Stimulated activated CD8-positive, alpha-beta memory T cell treated with anti-CD3 and anti-CD28 coated beads, Interleukin-2, amount 100 ng/mL, for 1 hour (primary cell): Measurements from ENCODE around the gene HOXC13.

ENCODE experiments used
- DNase-seq, 2 donors: peaks; one replicate each; pipeline ENCODE4 v3.0.0-alpha.2; 2020; ENCODE audit warnings: low read depth in 2 of 2

Gene HOXC13

GRCh38 chr12:53938326-53939140 lies at the start of gene HOXC13:
TSS of gene HOXC13 (plus strand) at chr12:53938831. CDS start at chr12:53938907, 76 bp downstream.
- DNase-seq = no peak

DNA sequence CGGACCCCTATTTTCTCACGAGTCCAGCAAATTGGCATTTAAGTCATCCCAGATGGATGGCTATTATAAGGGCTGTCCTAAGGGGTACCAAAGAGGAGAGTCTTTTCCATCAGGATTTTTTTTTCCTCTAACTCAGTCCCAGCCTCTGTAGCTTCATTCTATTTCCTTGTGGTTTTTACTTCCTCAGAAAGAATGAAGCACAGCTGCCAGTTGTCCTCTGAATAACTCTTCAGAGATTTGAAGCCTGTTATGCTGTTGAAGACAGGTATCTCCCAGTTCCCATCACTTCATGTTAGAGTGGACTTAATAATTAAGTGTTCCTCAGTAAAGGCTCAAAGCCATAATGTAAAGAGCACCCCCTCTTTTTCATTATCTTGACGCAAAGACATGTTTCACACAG lies 48.5 kb upstream of the HOXC13 start:
- no peak for DNase-seq

- DNase-seq = no peak
These were observed 45.8 kb upstream of the HOXC13 start for GRCh38 chr12:53892762-53893395.

GRCh38 chr12:53899230-53899629 lies 39.4 kb upstream of the HOXC13 start:
- no peak for DNase-seq

DNA sequence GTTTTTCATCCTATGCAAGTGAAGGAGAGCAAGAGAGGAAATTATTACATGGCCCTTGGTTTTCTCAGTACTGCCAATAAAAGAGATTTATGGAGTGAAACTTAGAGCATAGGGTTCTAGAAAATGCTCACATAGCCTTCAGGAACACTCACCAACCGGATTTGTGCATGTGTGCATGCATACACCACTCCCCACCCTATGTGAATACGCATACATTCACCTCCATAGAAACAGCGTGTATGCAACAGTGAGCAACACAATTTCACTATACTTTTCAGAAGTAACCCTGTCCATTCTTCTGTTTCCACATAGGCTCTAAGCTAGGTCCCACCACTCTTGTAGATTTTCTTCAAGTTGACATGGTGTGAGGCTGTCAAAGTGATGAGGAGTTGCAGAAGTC lies 31.5 kb upstream of the HOXC13 start:
- no peak for DNase-seq

- no peak for DNase-seq
These were observed 21.6 kb upstream of the HOXC13 start for GRCh38 chr12:53916788-53917655.

GRCh38 chr12:53924521-53925405 lies 13.9 kb upstream of the HOXC13 start:
- DNase-seq = no peak

- no peak for DNase-seq
These were observed 11.2 kb upstream of the HOXC13 start for GRCh38 chr12:53927220-53928029.

- no peak for DNase-seq
These were observed 10.4 kb upstream of the HOXC13 start for GRCh38 chr12:53928054-53928835.

- DNase-seq = no peak
These were observed 9.1 kb upstream of the HOXC13 start for GRCh38 chr12:53929527-53929926.

- no peak for DNase-seq
These were observed 7.9 kb upstream of the HOXC13 start for GRCh38 chr12:53930591-53931255.

DNA sequence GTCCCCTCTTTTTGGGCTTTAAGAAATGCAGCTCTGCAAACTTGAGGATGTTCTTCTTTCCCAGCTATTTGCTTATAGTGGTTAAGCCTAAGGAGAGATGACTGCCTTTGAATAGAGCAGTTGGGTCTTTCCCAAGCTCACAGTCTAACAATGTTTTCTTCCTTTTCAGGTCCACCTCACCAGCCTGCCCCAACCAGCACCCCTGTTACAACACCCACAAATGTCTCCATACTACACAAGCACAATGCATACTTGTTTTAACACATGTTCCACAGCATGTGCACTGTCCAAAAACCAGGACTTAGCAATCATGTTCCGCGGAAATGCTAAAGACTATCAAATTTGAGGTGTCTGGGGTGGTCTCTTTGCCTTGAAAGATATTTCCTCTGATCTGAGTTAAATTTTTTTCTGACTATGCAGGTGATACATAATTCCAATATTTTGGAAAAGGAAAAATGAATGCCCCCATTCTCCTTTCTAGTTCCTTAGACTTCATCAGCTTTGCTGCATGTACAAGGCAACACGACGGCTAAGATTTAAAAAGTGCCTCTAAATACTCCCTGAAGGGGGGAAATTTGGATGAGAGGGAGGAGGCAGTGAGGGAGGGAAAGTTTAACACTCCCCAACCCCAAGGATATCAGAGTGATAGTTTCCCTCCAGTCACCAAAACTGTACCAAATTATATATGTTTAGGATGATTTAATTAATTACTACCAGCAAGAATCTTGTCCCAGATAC lies 6.6 kb upstream of the HOXC13 start:
- no peak for DNase-seq

GRCh38 chr12:53932915-53933314 lies 5.7 kb upstream of the HOXC13 start:
- DNase-seq = no peak

DNA sequence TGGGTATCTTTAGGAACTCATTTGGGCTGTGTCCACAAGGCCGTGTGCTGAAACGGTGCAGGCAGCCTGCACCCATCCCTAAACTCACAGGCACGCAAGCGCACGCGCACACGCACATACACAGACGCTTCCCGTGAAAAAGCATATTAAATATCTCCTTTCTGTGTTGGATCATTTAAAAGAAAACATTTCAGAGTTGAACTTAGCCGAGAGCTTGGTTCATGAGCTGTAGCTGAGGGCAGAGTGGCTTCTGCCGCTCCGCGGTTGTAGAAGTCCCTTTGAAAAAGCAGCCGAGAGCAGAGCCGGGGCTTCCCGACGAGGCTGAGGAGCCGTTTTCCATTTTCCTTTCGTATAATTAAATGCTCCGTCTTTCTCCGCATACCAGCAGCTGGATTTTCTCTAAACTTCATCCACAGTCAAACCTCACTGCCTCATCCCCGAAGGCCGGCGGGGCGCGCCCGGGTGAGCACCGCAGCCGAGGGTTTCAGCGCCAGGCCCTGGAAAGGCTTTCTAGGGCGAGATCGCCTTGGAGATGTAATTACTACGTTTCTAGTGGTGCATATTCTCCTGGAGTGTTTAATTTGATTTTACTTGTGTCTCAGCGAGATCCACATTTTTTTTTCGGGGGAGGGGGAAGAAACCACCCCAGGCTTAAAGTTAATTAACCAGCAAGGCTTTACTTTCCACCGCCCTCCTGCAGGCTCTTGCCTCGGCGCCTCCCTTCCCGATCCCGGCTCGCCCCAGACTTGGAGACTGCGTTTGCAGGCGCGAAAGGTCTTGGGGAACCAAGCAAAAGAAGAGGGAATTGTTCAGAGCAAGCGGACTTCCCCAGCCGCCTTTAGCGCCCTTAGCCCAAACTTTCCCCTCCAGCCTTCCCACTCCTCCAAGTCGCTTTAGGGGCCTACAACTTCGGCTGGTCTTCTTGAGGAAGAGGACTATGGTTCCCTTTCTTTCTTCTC lies 3.0 kb upstream of the HOXC13 start:
- DNase-seq = no peak

GRCh38 chr12:53937099-53937498 lies 1.5 kb upstream of the HOXC13 start:
- DNase-seq = no peak

GRCh38 chr12:53937596-53938325 lies 870 bp upstream of the HOXC13 start:
- no peak for DNase-seq
